Activated naive CD8-positive, alpha-beta T cell treated with anti-CD3 and anti-CD28 coated beads, Interleukin-2, amount 10 ng/mL, durations not matched to agents 7 days and 5 days (primary cell): ENCODE measurements around the gene HSF2. TPM values are rescaled to one million over a fixed set of nuclear protein-coding genes. Genes with fewer than 3 reads are reported as not detected.
A peak's percentile ranks its signal among the peaks of the same experiment; 100 is the strongest.

Source experiments
- ATAC-seq: fragments of 150-1000 bp; cut with Tn5 transposase; one replicate; pipeline ENCODE4 v1.10.0; 2021; ENCODE audit warnings: low read depth, moderate library complexity
- POLR2A ChIA-PET: fragments of 350-600 bp; sonication (Branson Sonifier 250); formaldehyde crosslinking; loops from one replicate; lab custom pipeline; 2021; ENCODE audit warnings: antibody characterized with exemption; lab: Charles Lee
- DNase-seq: peaks from one replicate; pipeline ENCODE4 v3.0.0; 2021
- H3K27ac Mint-ChIP-seq: one replicate; pipeline ENCODE4 v1.8.0; 2022; ENCODE audit warnings: mild to moderate bottlenecking, mixed read lengths
- H3K27me3 Mint-ChIP-seq: one replicate; pipeline ENCODE4 v1.8.0; 2022; ENCODE audit warnings: mild to moderate bottlenecking, moderate library complexity, mixed read lengths
- H3K36me3 Mint-ChIP-seq: one replicate; pipeline ENCODE4 v1.8.0; 2021; ENCODE audit warnings: mild to moderate bottlenecking, mixed read lengths
- H3K4me1 Mint-ChIP-seq: one replicate; pipeline ENCODE4 v1.8.0; 2021; ENCODE audit warnings: mixed read lengths
- H3K4me3 Mint-ChIP-seq: one replicate; pipeline ENCODE4 v1.8.0; 2022; ENCODE audit warnings: mild to moderate bottlenecking, moderate library complexity, mixed read lengths
- H3K9me3 Mint-ChIP-seq: one replicate; pipeline ENCODE4 v1.8.0; 2021; ENCODE audit warnings: mixed read lengths
- total RNA-seq, 2 experiments: library from RNA; stranded (reverse); gene quantifications; one replicate each; pipeline ENCODE4 v1.2.3, GENCODE V29; 2021

Gene HSF2
- total RNA-seq, 2 experiments from 2014 or later, result 17.9 to 20.7 TPM

DNA sequence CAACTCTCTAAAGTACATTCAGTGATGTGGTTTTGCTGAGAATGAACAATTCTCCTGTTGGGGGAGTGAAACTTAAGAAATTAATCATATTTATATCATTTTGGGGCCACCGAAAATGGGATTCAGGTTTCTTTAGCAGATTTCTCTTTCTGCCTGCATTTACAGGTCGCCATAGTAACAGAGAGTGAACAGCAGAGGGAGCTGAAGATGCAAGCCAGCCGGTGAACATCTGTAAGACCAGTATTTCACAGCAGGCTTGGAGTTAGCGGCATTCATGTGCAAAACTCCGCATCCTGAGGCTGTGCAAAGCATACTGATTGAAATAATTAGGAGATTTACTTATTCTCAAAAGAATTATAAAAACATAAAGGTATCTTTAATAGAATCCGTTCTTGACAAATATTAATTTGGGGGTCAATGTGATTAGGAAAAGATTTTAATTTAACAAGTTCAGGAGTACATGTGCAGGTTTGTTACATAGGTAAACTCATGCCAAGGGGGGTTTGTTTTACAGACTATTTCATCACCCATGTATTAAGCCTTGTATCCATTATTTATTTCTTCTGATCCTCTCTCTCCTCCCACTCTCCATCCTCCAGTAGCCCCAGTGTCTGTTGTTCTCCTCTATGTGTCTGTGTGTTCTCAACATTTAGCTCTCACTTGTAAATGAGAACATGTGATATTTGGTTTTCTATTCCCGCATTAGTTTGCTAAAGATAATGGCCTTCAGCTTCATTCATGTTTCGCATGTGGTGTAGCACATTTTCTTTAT is 17.8 kb upstream of the HSF2 start:
- ATAC-seq (peak; percentile 90), DNase-seq (no peak)
- POLR2A ChIA-PET, result interaction anchor here (1.1 kb wide), 1 partner anchor 90 kb away, joined by 3 read pairs; the partner anchor contains the start of gene SERINC1
- H3K4me1 Mint-ChIP-seq, result peaks cover 6% of the 10 kb centered on the region
- H3K4me3 Mint-ChIP-seq, result no peak overlapping the region
- H3K36me3 Mint-ChIP-seq, result no peaks in the 10 kb centered on the region
- no peaks in the 10 kb centered on the region for H3K9me3 Mint-ChIP-seq
- H3K27ac Mint-ChIP-seq, result no peak overlapping the region
- H3K27me3 Mint-ChIP-seq, result peaks cover 11% of the 10 kb centered on the region

DNA sequence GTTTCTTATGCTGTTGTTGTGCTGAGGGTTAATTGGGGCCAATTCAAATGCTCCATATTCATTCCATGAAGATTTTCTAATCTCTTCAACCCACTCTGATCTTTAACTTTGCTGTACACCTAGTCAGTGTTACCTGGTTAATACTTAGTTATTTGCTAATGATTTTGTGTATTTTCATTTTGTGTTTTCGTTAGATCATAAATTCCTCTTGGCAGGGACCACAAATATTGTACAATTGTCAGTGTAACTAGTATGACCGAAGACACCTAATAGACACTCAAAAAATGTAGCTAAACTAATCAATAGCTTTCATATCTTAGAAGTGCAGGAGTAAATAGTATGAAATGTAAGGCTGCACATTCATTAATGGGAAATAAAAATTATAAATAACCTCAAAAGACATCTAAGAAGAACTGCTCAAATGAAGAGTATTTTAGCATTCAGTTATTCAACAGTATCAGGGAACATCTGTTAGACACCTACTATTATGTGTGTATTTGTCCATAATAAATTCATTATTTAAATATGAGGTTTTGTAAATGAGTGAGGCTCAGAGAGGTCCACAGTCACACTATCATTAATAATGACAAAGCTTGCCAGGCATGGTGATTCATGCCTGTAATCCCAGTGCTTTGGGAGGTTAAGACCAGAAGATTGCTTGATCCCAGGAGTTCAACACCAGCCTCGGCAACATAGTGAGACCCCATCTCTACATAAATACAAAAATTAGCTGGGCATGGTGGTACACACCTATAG is 13.4 kb upstream of the HSF2 start:
- Mint-ChIP-seq H3K27ac (no peak overlapping the region), H3K36me3 (no peaks in the 10 kb centered on the region), H3K27me3 (peaks cover 2% of the 10 kb centered on the region), H3K4me1 (peaks cover 6% of the 10 kb centered on the region), H3K9me3 (no peaks in the 10 kb centered on the region), H3K4me3 (no peak overlapping the region)
- DNase-seq (no peak), ATAC-seq (no peak)
- POLR2A ChIA-PET, result no interaction called here

DNA sequence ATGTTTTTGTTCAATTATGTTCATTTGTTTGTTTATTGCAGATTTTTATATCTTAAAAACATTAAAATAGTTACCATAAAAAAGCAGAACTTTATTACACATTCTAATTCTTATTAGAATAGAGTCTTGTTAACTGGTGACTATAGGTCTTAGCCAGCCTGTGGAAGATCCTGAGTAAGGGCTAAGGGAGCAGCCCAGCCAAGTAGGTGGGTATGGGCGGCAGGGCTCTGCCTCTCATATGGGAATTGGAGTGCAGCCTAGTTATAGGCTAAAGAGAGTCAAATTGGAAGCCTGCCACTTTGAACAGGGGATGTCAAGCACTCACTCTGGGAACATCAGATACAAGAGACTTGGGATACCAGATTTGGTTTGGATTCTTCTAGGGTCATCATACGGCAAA is 10.5 kb upstream of the HSF2 start:
- POLR2A ChIA-PET, result no interaction called here
- Mint-ChIP-seq H3K27me3 (no peaks in the 10 kb centered on the region), H3K4me3 (no peak overlapping the region), H3K4me1 (no peaks in the 10 kb centered on the region), H3K9me3 (no peaks in the 10 kb centered on the region), H3K36me3 (no peaks in the 10 kb centered on the region), H3K27ac (no peak overlapping the region)
- no peak for DNase-seq
- ATAC-seq, result no peak

DNA sequence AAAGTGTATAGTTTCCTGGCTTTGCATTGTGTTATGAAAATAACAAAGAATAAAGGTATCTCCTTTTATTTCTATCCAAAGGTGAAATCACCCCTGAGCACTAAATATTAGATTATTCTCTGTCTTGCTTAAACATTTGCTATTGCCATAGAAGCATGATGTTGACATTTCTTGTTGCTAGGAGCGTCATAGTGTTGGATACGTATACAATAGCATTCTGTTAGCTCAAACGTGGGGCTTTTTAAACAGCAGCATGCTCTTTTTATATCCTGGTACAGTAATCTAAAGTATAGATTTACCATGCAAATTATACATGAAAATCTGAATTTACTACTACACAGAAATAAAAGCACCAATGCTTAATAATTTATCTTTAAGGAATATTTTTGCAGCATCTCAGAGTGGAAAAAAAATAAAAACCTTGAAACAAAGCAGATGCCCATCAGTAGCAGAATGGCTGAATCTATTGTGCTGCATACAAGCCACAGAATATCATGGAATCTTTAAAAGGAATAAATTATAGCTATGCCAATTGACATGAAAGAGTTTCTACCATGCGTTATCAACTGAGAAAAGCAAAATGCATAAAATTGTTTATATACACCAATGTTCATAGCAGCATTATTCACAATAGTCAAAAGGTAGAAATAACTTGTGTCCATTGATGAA is 9.6 kb upstream of the HSF2 start:
- ATAC-seq (no peak), DNase-seq (no peak)
- Mint-ChIP-seq H3K36me3 (no peaks in the 10 kb centered on the region), H3K4me3 (no peak overlapping the region), H3K27ac (no peak overlapping the region), H3K9me3 (no peaks in the 10 kb centered on the region), H3K27me3 (no peaks in the 10 kb centered on the region), H3K4me1 (no peaks in the 10 kb centered on the region)
- POLR2A ChIA-PET, result no interaction called here

DNA sequence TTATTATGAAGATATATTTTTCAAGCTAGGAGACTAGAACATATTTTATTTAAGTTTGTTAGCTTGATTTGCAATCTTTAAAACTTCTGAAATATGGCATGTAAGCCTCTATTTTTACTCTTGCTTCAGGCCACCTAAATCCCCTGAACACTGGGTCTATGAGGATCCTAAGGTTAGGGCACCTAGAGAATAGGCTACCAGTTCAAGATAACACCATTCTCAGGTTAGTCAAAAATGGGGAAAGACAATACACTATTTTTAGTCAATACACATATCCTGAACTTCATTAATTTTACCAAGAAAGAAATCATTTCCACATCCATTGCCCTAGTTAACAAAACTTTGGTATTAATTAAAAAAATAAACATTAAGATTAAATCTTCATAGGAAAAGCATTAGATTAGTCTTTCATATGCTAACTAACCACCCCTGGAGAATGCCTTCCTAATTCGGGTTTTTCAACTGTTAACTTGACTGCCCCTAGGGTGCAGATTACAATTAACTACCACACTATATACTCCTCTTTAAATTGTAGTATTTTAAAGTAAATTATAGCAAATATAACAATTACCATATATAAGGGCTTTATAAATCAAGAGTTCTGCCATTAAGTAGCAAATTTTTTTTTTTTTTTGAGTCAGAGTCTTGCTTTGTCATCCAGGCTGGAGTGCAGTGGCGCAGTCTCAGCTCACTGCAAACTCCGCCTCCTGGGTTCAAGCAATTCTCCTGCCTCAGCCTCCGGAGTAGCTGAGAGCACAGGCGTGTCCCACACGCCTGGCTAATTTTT is 6.7 kb upstream of the HSF2 start:
- Mint-ChIP-seq H3K9me3 (no peaks in the 10 kb centered on the region), H3K4me1 (no peaks in the 10 kb centered on the region), H3K27ac (no peak overlapping the region), H3K36me3 (no peaks in the 10 kb centered on the region), H3K4me3 (no peak overlapping the region), H3K27me3 (no peaks in the 10 kb centered on the region)
- ATAC-seq (no peak), DNase-seq (no peak)
- POLR2A ChIA-PET, result no interaction called here

DNA sequence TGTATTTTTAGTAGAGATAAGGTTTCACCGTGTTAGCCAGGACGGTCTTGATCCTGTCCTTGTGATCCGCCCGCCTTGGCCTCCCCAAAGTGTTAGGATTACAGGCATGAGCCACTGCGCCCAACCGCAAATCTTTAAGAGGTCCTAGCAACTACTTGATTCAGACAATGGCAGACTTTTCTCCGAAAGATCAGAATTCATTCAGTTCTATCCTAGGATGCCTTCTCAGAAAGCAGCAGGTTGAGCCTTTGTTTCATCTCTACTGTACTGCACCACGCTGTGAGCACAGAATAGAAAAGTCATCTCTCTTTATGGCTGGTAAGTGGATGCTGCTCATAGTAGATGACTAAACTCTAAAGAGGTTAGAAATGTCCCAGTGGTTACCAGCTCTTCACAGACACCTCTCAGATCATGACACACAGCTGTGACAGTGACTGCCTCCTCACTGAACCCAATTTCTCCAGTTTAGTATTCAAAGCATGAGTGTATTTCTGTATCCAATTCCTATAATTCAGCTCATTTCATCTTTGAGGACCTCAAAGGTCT is 6.0 kb upstream of the HSF2 start:
- POLR2A ChIA-PET, result no interaction called here
- H3K27ac Mint-ChIP-seq, result no peak overlapping the region
- no peaks in the 10 kb centered on the region for H3K27me3 Mint-ChIP-seq
- DNase-seq, result no peak
- H3K4me3 Mint-ChIP-seq, result no peak overlapping the region
- ATAC-seq, result no peak
- H3K36me3 Mint-ChIP-seq, result no peaks in the 10 kb centered on the region
- H3K4me1 Mint-ChIP-seq, result no peaks in the 10 kb centered on the region
- H3K9me3 Mint-ChIP-seq, result no peaks in the 10 kb centered on the region

DNA sequence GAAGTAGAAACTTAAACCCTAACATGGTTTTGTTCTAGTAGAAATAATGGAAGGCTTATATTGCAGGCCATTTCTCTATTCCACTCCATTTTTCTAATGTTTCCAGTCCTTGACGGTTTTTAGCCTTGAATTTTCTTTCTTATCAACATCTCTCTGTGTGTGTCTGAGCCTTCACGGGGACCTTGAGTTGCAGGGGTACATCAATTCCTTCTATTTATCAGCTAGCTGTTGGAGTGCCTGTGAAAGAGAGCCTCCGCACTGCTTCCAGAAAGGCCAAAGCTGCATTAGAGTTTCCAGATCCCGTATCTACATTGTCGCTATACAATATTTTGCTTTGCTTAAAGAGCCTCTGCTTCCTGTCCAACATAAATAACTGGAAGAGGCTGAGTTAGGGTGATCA is 5.4 kb upstream of the HSF2 start:
- H3K36me3 Mint-ChIP-seq, result no peaks in the 10 kb centered on the region
- no peak overlapping the region for H3K4me3 Mint-ChIP-seq
- DNase-seq (no peak), ATAC-seq (no peak)
- H3K9me3 Mint-ChIP-seq, result no peaks in the 10 kb centered on the region
- no peak overlapping the region for H3K27ac Mint-ChIP-seq
- POLR2A ChIA-PET, result no interaction called here
- peaks cover 2% of the 10 kb centered on the region for H3K4me1 Mint-ChIP-seq
- H3K27me3 Mint-ChIP-seq, result no peaks in the 10 kb centered on the region

DNA sequence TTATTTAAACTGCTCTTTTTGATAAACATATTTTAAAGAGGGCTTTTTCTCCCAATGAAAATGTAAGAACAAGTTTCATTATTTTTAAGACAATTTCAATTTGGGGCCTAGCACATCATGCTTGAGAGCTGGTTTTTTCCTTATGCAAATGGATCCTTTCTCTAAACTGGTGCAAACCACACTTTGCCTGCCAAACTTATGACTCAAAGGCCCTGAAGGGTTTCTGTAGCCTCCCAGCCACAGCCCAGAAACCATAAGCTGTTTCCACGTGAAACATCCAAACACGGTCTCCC is 451 bp upstream of the HSF2 start:
- H3K36me3 Mint-ChIP-seq, result peaks cover 12% of the 10 kb centered on the region
- ATAC-seq (no peak), DNase-seq (no peak)
- peaks cover 32% of the 10 kb centered on the region for H3K4me1 Mint-ChIP-seq
- no peaks in the 10 kb centered on the region for H3K27me3 Mint-ChIP-seq
- H3K27ac Mint-ChIP-seq, result peak overlapping the region; percentile 88
- POLR2A ChIA-PET, result interaction anchor here (0.6 to 1.6 kb wide), 4 partner anchors 10 to 97 kb away, joined by 3 to 13 read pairs (median 4); partner anchors contain the start of gene SERINC1
- H3K9me3 Mint-ChIP-seq, result no peaks in the 10 kb centered on the region
- H3K4me3 Mint-ChIP-seq, result peak overlapping the region; percentile 82

DNA sequence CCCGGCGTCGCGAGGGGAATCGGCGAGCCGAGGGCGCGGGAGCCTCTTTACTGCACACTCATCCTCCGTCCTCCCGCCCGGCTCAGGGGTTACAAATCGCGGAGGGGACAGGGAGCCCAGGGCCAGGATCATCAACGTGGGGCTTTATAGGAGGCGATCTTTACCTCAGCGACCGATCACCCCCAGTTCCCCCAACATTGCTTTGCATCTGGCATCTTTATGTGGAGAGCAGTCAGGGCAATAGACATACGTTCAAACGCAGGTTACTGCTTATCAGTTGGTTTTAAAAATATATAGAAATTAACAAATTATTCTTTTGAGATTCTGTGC is 634 bp downstream of the HSF2 start:
- Mint-ChIP-seq H3K36me3 (peaks cover 15% of the 10 kb centered on the region), H3K9me3 (no peaks in the 10 kb centered on the region), H3K27ac (peak overlapping the region; percentile 97), H3K27me3 (no peaks in the 10 kb centered on the region), H3K4me1 (peaks cover 38% of the 10 kb centered on the region), H3K4me3 (peak overlapping the region; percentile 98)
- POLR2A ChIA-PET, result interaction anchor here (0.5 to 1.6 kb wide), 3 partner anchors 52 to 95 kb away, joined by 3 to 13 read pairs (median 5); partner anchors contain the start of gene SERINC1
- DNase-seq, result no peak
- ATAC-seq, result no peak

DNA sequence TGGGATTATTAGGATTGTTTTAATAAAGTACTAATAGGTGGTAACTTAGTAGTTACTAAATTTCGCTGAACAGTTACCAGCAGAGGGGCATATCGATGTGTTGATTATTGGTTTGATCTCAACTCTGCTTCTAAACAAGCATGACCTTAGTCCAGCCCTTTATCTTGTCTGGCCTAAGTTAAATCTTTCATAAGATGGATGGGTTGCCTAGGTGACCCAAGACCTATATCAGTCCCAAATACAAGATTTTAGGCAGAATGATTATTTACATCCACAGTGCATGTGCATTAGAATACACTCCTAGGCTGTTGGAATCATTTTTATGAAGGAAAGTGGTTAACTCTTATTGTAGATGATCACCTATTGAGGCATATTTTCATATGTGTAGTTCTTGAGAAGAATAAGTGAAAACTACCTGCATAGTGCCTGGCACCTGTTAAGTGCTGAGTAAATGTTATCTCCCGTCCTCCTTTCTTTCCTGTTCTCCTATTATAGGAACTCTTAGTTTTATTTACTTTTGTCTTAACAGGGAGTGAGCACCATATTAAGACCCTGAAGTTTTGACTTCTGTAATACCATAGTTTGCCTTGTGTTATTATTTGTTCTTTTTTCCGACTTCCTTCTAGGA is 1.1 kb downstream of the HSF2 start:
- Mint-ChIP-seq H3K27me3 (no peaks in the 10 kb centered on the region), H3K36me3 (peaks cover 15% of the 10 kb centered on the region), H3K4me1 (peaks cover 38% of the 10 kb centered on the region), H3K9me3 (no peaks in the 10 kb centered on the region), H3K4me3 (peak overlapping the region; percentile 98), H3K27ac (peak overlapping the region; percentile 97)
- no peak for DNase-seq
- ATAC-seq, result no peak
- POLR2A ChIA-PET, result no interaction called here

DNA sequence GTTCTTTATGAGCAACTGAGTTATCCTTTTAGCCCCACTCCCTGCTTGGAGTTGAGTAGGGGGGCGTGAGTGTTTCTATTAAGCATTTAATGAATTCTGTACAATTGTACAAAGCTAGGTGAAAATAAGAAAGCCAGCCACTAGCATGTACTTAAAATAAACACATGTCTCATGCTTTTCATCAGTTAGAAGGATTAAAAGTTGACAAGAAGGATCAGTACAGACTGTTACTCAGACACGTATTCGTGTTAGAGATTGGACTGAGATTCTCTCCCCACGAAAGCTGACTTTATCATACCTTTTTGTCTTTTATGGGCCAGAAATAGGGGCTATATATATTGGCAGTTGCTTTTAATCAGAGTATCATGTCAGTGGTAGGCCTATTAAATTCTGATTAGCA is 1.7 kb downstream of the HSF2 start:
- Mint-ChIP-seq H3K4me1 (peaks cover 38% of the 10 kb centered on the region), H3K9me3 (no peaks in the 10 kb centered on the region), H3K27me3 (no peaks in the 10 kb centered on the region), H3K36me3 (peaks cover 15% of the 10 kb centered on the region), H3K4me3 (peak overlapping the region; percentile 98), H3K27ac (peak overlapping the region; percentile 21)
- no peak for ATAC-seq
- DNase-seq, result no peak
- POLR2A ChIA-PET, result no interaction called here

DNA sequence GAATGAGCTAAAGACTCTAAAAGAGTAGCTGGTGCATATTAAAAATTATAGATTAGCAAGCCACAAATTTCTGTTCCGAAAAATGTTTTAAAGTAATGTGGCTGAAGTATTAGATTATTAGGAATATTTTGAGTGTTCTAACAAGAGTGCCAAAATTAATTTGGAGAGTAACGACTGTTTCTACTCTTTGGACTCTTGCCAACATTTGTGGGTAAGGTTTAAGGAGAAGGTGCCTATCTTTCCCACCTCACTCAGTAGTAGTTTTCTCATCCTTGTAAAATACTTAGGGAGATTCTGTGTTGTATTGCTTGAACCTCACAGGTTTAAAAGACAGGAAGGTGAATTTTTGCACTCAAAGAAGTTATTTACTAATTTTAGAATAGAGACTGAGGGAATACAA is 5.0 kb downstream of the HSF2 start:
- peaks cover 2% of the 10 kb centered on the region for H3K9me3 Mint-ChIP-seq
- H3K27ac Mint-ChIP-seq, result no peak overlapping the region
- no peak overlapping the region for H3K4me3 Mint-ChIP-seq
- no peaks in the 10 kb centered on the region for H3K27me3 Mint-ChIP-seq
- POLR2A ChIA-PET, result no interaction called here
- ATAC-seq, result no peak
- no peak for DNase-seq
- H3K4me1 Mint-ChIP-seq, result peaks cover 54% of the 10 kb centered on the region
- H3K36me3 Mint-ChIP-seq, result peaks cover 25% of the 10 kb centered on the region
